ENCODE data around the gene SLIT1. TPM values are rescaled to one million over a fixed set of nuclear protein-coding genes. Genes with fewer than 3 reads are reported as not detected.
A peak's percentile ranks its signal among the peaks of the same experiment; 100 is the strongest.

Gene SLIT1
- total RNA-seq, 2 donors from 2014 or later, result 0.44 to 0.50 TPM

GRCh38 chr10:97063271-97063982 is 122.3 kb downstream of the SLIT1 start:
- Mint-ChIP-seq H3K27ac (no peak overlapping the region), H3K4me3 (no peak overlapping the region), H3K36me3 (ENCODE audit: low read depth) (peaks cover 4% of the 10 kb centered on the region), H3K27me3 (peaks cover 12% of the 10 kb centered on the region), H3K4me1 (no peaks in the 10 kb centered on the region)
- no peak for DNase-seq
- ATAC-seq, result no peak
- no peaks in the 10 kb centered on the region for H3K9me3 ChIP-seq (ENCODE audit: control insufficient read depth, low read length, poor library complexity, severe bottlenecking)

- Mint-ChIP-seq H3K27ac (peak overlapping the region; percentile 60), H3K27me3 (peaks cover 12% of the 10 kb centered on the region), H3K4me3 (no peak overlapping the region), H3K36me3 (ENCODE audit: low read depth) (peaks cover 4% of the 10 kb centered on the region), H3K4me1 (no peaks in the 10 kb centered on the region)
- H3K9me3 ChIP-seq (ENCODE audit: control insufficient read depth, low read length, poor library complexity, severe bottlenecking), result no peaks in the 10 kb centered on the region
- ATAC-seq, result no peak
- DNase-seq, result no peak
These were observed 123.3 kb downstream of the SLIT1 start for GRCh38 chr10:97062456-97062855.

GRCh38 chr10:97062046-97062445 is 123.7 kb downstream of the SLIT1 start:
- H3K27me3 Mint-ChIP-seq, result peaks cover 12% of the 10 kb centered on the region
- no peak overlapping the region for H3K4me3 Mint-ChIP-seq

GRCh38 chr10:97061423-97061822 is 124.3 kb downstream of the SLIT1 start:
- Mint-ChIP-seq H3K27me3 (peaks cover 12% of the 10 kb centered on the region), H3K36me3 (ENCODE audit: low read depth) (peaks cover 4% of the 10 kb centered on the region), H3K4me1 (no peaks in the 10 kb centered on the region), H3K4me3 (no peak overlapping the region), H3K27ac (no peak overlapping the region)
- no peaks in the 10 kb centered on the region for H3K9me3 ChIP-seq (ENCODE audit: control insufficient read depth, low read length, poor library complexity, severe bottlenecking)
- ATAC-seq (no peak), DNase-seq (no peak)

More at GRCh38 chr10:97062046-97062445, 123.7 kb downstream of the SLIT1 start:
- no peaks in the 10 kb centered on the region for H3K9me3 ChIP-seq (ENCODE audit: control insufficient read depth, low read length, poor library complexity, severe bottlenecking)
- H3K36me3 Mint-ChIP-seq (ENCODE audit: low read depth), result peaks cover 4% of the 10 kb centered on the region
- DNase-seq (no peak), ATAC-seq (no peak)
- no peak overlapping the region for H3K27ac Mint-ChIP-seq
- H3K4me1 Mint-ChIP-seq, result no peaks in the 10 kb centered on the region

GRCh38 chr10:97060441-97061084 is 125.2 kb downstream of the SLIT1 start:
- peaks cover 12% of the 10 kb centered on the region for H3K27me3 Mint-ChIP-seq

GRCh38 chr10:97059872-97060205 is 125.9 kb downstream of the SLIT1 start:
- H3K4me3 Mint-ChIP-seq, result no peak overlapping the region
- no peak for DNase-seq
- no peak for ATAC-seq
- peaks cover 13% of the 10 kb centered on the region for H3K27me3 Mint-ChIP-seq
- H3K36me3 Mint-ChIP-seq (ENCODE audit: low read depth), result peaks cover 4% of the 10 kb centered on the region
- no peaks in the 10 kb centered on the region for H3K9me3 ChIP-seq (ENCODE audit: control insufficient read depth, low read length, poor library complexity, severe bottlenecking)
- H3K4me1 Mint-ChIP-seq, result no peaks in the 10 kb centered on the region
- no peak overlapping the region for H3K27ac Mint-ChIP-seq

More at GRCh38 chr10:97060441-97061084, 125.2 kb downstream of the SLIT1 start:
- Mint-ChIP-seq H3K4me1 (no peaks in the 10 kb centered on the region), H3K36me3 (ENCODE audit: low read depth) (peaks cover 4% of the 10 kb centered on the region), H3K27ac (no peak overlapping the region), H3K4me3 (no peak overlapping the region)
- H3K9me3 ChIP-seq (ENCODE audit: control insufficient read depth, low read length, poor library complexity, severe bottlenecking), result no peaks in the 10 kb centered on the region
- ATAC-seq (no peak), DNase-seq (no peak)

- ATAC-seq (no peak), DNase-seq (no peak)
- no peaks in the 10 kb centered on the region for H3K9me3 ChIP-seq (ENCODE audit: control insufficient read depth, low read length, poor library complexity, severe bottlenecking)
- Mint-ChIP-seq H3K4me3 (no peak overlapping the region), H3K36me3 (ENCODE audit: low read depth) (peaks cover 4% of the 10 kb centered on the region), H3K27me3 (peaks cover 17% of the 10 kb centered on the region), H3K27ac (no peak overlapping the region), H3K4me1 (no peaks in the 10 kb centered on the region)
These were observed 126.5 kb downstream of the SLIT1 start for GRCh38 chr10:97059006-97059871.

GRCh38 chr10:97058521-97058920 is 127.2 kb downstream of the SLIT1 start:
- H3K9me3 ChIP-seq (ENCODE audit: control insufficient read depth, low read length, poor library complexity, severe bottlenecking), result no peaks in the 10 kb centered on the region
- Mint-ChIP-seq H3K27ac (no peak overlapping the region), H3K27me3 (peaks cover 13% of the 10 kb centered on the region), H3K4me1 (no peaks in the 10 kb centered on the region), H3K4me3 (no peak overlapping the region), H3K36me3 (ENCODE audit: low read depth) (peaks cover 4% of the 10 kb centered on the region)
- DNase-seq (no peak), ATAC-seq (no peak)

GRCh38 chr10:97057491-97058235 is 128.1 kb downstream of the SLIT1 start:
- DNase-seq, result no peak
- Mint-ChIP-seq H3K27me3 (peaks cover 21% of the 10 kb centered on the region), H3K27ac (no peak overlapping the region), H3K4me1 (no peaks in the 10 kb centered on the region), H3K36me3 (ENCODE audit: low read depth) (peaks cover 2% of the 10 kb centered on the region), H3K4me3 (no peak overlapping the region)
- H3K9me3 ChIP-seq (ENCODE audit: control insufficient read depth, low read length, poor library complexity, severe bottlenecking), result no peaks in the 10 kb centered on the region
- no peak for ATAC-seq

GRCh38 chr10:97056003-97056630 is 129.6 kb downstream of the SLIT1 start:
- H3K9me3 ChIP-seq (ENCODE audit: control insufficient read depth, low read length, poor library complexity, severe bottlenecking), result no peaks in the 10 kb centered on the region
- H3K27ac Mint-ChIP-seq, result no peak overlapping the region
- H3K4me1 Mint-ChIP-seq, result no peaks in the 10 kb centered on the region
- ATAC-seq (no peak), DNase-seq (no peak)
- H3K27me3 Mint-ChIP-seq, result peaks cover 18% of the 10 kb centered on the region
- H3K4me3 Mint-ChIP-seq, result no peak overlapping the region
- H3K36me3 Mint-ChIP-seq (ENCODE audit: low read depth), result no peaks in the 10 kb centered on the region

- H3K9me3 ChIP-seq (ENCODE audit: control insufficient read depth, low read length, poor library complexity, severe bottlenecking), result no peaks in the 10 kb centered on the region
- H3K27me3 Mint-ChIP-seq, result peaks cover 31% of the 10 kb centered on the region
- no peaks in the 10 kb centered on the region for H3K36me3 Mint-ChIP-seq (ENCODE audit: low read depth)
- H3K4me3 Mint-ChIP-seq, result no peak overlapping the region
- DNase-seq, result no peak
- H3K27ac Mint-ChIP-seq, result no peak overlapping the region
- ATAC-seq, result no peak
- no peaks in the 10 kb centered on the region for H3K4me1 Mint-ChIP-seq
These were observed 132.5 kb downstream of the SLIT1 start for GRCh38 chr10:97053276-97053675.

- Mint-ChIP-seq H3K4me3 (no peak overlapping the region), H3K27me3 (peaks cover 31% of the 10 kb centered on the region), H3K4me1 (no peaks in the 10 kb centered on the region), H3K27ac (no peak overlapping the region), H3K36me3 (ENCODE audit: low read depth) (no peaks in the 10 kb centered on the region)
- no peaks in the 10 kb centered on the region for H3K9me3 ChIP-seq (ENCODE audit: control insufficient read depth, low read length, poor library complexity, severe bottlenecking)
- DNase-seq, result no peak
- no peak for ATAC-seq
These were observed 134.7 kb downstream of the SLIT1 start for GRCh38 chr10:97050956-97051496.

Measured in T-helper 17 cell (primary cell).